Breast epithelium (tissue), 4 donors: Measurements from ENCODE around the gene SRP72. TPM values are rescaled to one million over a fixed set of nuclear protein-coding genes. Genes with fewer than 3 reads are reported as not detected.
"Not testable (repeated sequence)": the region's sequence is repeated elsewhere in the genome, so short reads cannot be mapped to it uniquely, and the experiment has no call there.

Experiments used
- DNase-seq, 2 donors: peaks; one replicate each; pipeline ENCODE4 v3.0.0-alpha.2; 2019; ENCODE audit warnings: low spot score in 2 of 2
- H3K27ac ChIP-seq, 2 donors: fragments of 200-600 bp; sonication (generic) in 1 of 2; one replicate each; pipeline ENCODE4 v1.5.1; 2016 to 2019; ENCODE audit warnings: mild to moderate bottlenecking in 1 of 2
- H3K27me3 ChIP-seq, 2 donors: fragments of 200-600 bp; sonication (generic) in 1 of 2; one replicate each; pipeline versions ENCODE4 v1.5.1 to v1.6.0; 2017 to 2019; ENCODE audit warnings: control low read depth in 1 of 2, mild to moderate bottlenecking in 1 of 2
- H3K36me3 ChIP-seq: fragments of 200-600 bp; one replicate; pipeline ENCODE4 v1.5.1; 2019
- H3K4me1 ChIP-seq, 2 donors: fragments of 200-600 bp; sonication (generic); one replicate each; pipeline ENCODE4 v1.5.1; 2016 to 2019; ENCODE audit warnings: control low read depth in 1 of 2
- H3K4me3 ChIP-seq, 3 donors: fragments of 200-600 bp; sonication (generic); 1 replicate in 2 of 3; 2 replicates in 1 of 3; pipeline ENCODE4 v1.5.1; 2016 to 2019; ENCODE audit warnings: mild to moderate bottlenecking in 3 of 3, moderate library complexity in 2 of 3
- H3K9me3 ChIP-seq, 2 donors: fragments of 200-600 bp; sonication (generic) in 1 of 2; one replicate each; pipeline ENCODE4 v1.5.1; 2016 to 2019; ENCODE audit warnings: control low read depth in 1 of 2
- POLR2A ChIP-seq: fragments of 450-650 bp; IDR thresholded peaks from one replicate; pipeline ENCODE4 v1.6.1; 2016; ENCODE audit warnings: antibody characterized with exemption, mild to moderate bottlenecking, moderate library complexity
- POLR2AphosphoS5 ChIP-seq, 3 donors: sonication (generic); formaldehyde crosslinking; IDR thresholded peaks; one replicate each; pipeline ENCODE4 v1.6.1; 2017; ENCODE audit warnings: antibody characterized with exemption in 3 of 3
- intact Hi-C: fragments of 100-400 bp; cut with DNase I; formaldehyde crosslinking; loops from one replicate; pipeline ENCODE4 v1.15.1; 2023; ENCODE audit warnings: low total_unique reads
- total RNA-seq, 3 donors: library from RNA; depleted of rRNA; stranded (reverse); fragments of >200 nt; gene quantifications; one replicate each; pipeline ENCODE4 v1.1.0, GENCODE V29; 2016
- TF ChIP-seq, protein P1 (sequence below), 3 donors: fragments of 450-650 bp; IDR thresholded peaks; one replicate each; pipeline ENCODE4 v1.5.1; 2016 to 2017; ENCODE audit warnings: antibody characterized with exemption in 3 of 3, mild to moderate bottlenecking in 3 of 3, moderate library complexity in 3 of 3

The SRP72 gene
- total RNA-seq, 3 donors from 2014 or later: 60.6 to 74.8 (median 71.8) TPM

DNA sequence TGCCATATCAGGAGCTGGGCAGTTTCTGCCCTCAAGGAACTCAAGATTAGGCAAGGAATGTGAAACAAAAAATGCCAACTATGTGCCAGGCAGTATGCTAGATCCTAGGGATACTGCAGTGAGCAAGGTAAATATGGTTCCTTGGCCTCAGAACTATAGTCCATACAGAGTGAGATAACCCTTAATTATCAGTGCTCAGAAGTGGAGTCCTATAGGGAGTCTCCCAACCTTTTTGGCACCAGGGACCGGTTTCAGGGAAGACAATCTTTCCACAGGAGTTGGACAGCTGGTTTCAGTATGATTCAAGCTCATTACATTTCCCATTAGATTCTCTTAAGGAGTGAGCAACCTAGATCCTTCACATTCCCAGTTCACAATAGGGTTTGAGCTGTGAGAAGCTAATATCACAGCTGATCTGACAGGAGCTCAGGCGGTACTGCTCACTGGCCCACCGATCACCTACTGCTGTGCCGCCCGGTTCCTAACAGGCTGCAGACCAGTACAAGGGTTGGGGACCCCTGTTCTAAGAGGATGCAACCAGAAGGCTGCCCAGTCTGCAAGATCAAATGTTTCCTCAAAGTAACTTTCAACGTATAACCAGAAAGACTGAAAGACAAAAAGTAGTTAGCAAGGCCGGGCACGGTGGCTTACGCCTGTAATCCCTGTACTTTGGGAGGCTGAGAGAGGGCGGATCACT lies 1.7 kb upstream of the SRP72 start:
- Histone ChIP-seq H3K4me1 (peaks cover 0 to 12% of the 10 kb centered on the region in 2 donors), H3K27ac (no peak overlapping the region), H3K4me3 (peak overlapping the region; percentile 79 to 93 (median 89)), H3K27me3 (no peaks in the 10 kb centered on the region), H3K9me3 (no peaks in the 10 kb centered on the region), H3K36me3 (no peaks in the 10 kb centered on the region)
- TF ChIP-seq POLR2A: no peak
- TF ChIP-seq, protein P1, sequence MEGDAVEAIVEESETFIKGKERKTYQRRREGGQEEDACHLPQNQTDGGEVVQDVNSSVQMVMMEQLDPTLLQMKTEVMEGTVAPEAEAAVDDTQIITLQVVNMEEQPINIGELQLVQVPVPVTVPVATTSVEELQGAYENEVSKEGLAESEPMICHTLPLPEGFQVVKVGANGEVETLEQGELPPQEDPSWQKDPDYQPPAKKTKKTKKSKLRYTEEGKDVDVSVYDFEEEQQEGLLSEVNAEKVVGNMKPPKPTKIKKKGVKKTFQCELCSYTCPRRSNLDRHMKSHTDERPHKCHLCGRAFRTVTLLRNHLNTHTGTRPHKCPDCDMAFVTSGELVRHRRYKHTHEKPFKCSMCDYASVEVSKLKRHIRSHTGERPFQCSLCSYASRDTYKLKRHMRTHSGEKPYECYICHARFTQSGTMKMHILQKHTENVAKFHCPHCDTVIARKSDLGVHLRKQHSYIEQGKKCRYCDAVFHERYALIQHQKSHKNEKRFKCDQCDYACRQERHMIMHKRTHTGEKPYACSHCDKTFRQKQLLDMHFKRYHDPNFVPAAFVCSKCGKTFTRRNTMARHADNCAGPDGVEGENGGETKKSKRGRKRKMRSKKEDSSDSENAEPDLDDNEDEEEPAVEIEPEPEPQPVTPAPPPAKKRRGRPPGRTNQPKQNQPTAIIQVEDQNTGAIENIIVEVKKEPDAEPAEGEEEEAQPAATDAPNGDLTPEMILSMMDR (IDR thresholded peaks at IDR 0.05): no peak
- no peak for TF ChIP-seq POLR2AphosphoS5 (IDR thresholded peaks at IDR 0.05)
- intact Hi-C loops: no loop called here
- no peak for DNase-seq

DNA sequence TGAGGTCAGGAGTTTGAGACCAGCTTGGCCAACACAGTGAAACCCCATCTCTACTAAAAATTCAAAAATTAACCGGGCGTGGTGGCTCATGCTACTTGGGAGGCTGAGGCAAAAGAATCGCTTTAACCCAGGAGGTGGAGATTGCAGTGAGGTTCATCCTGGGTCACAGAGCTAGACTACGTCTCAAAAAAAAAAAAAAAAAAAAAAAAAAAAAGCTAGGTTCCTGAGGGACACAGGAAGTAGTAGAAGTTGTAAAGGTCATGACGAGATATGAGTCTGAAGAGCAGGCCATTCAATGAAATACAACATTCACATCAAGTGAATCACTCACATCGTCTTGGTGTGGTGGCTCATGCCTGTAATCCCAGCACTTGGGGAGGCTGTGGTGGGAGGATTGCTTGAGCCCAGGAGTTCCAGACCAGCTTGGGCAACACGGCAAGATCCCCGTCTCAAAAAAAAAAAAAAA lies 1.1 kb upstream of the SRP72 start:
- peaks cover 0 to 12% of the 10 kb centered on the region in 2 donors for H3K4me1 ChIP-seq
- H3K9me3 ChIP-seq, DNase-seq, H3K36me3 ChIP-seq, intact Hi-C loops, H3K27me3 ChIP-seq: not testable (repeated sequence)
- H3K4me3 ChIP-seq: peak overlapping the region; percentile 79 to 93 (median 89)
- peak overlapping the region; percentile 90 to 97 for H3K27ac ChIP-seq

DNA sequence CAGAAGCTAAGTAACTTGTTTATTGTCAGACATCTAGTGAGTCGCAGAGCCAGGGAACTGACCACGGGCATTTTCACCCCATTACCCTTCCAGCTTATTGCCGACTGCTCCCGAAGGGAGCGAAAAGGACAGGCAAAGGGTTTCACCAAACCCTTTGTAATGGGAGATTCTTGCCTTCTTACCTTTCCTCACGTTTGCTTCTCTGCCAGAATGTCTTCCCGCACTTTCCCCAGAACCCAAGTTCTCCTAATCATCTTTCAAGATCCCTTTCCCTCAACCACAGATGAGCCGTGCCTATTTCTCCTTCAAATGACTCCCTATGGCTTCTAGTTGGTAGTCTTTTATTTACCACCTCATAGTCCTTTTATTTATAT lies 520 bp upstream of the SRP72 start:
- intact Hi-C loops: no loop called here
- no peak for TF ChIP-seq POLR2A
- TF ChIP-seq POLR2AphosphoS5 (IDR thresholded peaks at IDR 0.05): no peak
- TF ChIP-seq, protein P1 (IDR thresholded peaks at IDR 0.05): no peak
- H3K27me3 ChIP-seq: no peaks in the 10 kb centered on the region

DNA sequence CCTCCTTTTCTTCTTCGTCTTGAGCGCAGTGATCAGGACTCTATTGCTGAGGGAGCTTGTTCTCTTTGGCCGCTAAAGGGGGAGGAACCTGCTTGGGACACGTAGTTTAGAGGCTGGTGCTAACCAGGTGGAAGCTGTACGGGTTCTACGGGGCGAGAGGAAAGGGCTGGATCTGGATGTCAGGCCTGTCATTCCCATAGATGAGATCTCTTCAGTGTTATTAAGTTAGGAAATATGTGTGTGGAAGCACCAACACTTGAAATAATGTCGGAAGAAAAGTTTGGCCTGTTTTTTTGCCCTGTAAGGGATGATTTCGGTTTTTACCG lies 643 bp downstream of the SRP72 start:
- H3K27ac ChIP-seq: peak overlapping the region; percentile 90 to 97
- TF ChIP-seq, protein P1 (IDR thresholded peaks at IDR 0.05): no peak
- TF ChIP-seq POLR2AphosphoS5 (IDR thresholded peaks at IDR 0.05) (no peak), POLR2A (no peak)
- H3K9me3 ChIP-seq: no peaks in the 10 kb centered on the region
- H3K4me3 ChIP-seq: peak overlapping the region; percentile 79 to 93 (median 89)
- H3K36me3 ChIP-seq: no peaks in the 10 kb centered on the region
- no peaks in the 10 kb centered on the region for H3K27me3 ChIP-seq
- intact Hi-C loops: no loop called here
- no peak for DNase-seq
- peaks cover 0 to 12% of the 10 kb centered on the region in 2 donors for H3K4me1 ChIP-seq

More for the DNA sequence above, 520 bp upstream of the SRP72 start:
- H3K4me1 ChIP-seq: peaks cover 0 to 12% of the 10 kb centered on the region in 2 donors
- no peak for DNase-seq
- peak overlapping the region; percentile 90 to 97 for H3K27ac ChIP-seq
- H3K9me3 ChIP-seq: no peaks in the 10 kb centered on the region
- H3K36me3 ChIP-seq: no peaks in the 10 kb centered on the region
- H3K4me3 ChIP-seq: peak overlapping the region; percentile 79 to 93 (median 89)

DNA sequence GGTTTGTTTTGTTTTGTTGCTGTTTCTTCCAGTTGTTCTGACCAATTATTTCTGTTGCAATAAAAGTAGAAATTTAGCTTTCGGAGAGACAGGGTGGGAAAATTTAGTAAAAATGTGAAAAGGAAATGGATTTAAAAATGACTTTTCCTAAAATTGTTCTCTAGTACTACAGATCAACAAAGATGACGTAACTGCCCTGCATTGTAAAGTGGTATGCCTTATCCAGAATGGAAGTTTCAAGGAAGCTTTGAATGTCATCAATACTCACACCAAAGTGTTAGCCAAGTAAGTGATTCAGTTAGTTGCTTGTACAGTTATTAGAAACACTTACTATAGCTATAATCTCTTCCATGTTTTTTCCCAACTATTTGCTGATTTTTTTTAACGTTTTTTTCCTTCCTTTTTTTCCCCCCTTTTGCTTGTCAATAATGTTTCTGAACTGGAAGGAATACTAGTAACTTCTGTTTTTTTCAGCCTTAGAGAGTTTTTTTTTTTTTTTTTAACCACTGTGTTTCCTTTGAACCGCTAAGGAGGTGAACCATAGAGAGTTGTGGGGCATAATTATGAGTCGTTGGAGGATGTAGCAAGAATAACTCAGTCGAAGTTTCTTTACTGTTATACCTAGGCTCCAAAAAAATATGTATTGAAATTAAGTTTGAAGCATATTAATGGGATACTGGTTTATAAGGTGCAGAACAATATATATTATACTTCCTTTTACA lies 2.2 kb downstream of the SRP72 start:
- no peak for DNase-seq
- intact Hi-C loops: no loop called here
- Histone ChIP-seq H3K9me3 (no peaks in the 10 kb centered on the region), H3K27me3 (no peaks in the 10 kb centered on the region), H3K4me1 (peaks cover 0 to 8% of the 10 kb centered on the region in 2 donors), H3K27ac (no peak overlapping the region), H3K4me3 (no peak overlapping the region), H3K36me3 (no peaks in the 10 kb centered on the region)
- TF ChIP-seq, protein P1 (IDR thresholded peaks at IDR 0.05): no peak
- TF ChIP-seq POLR2A (no peak), POLR2AphosphoS5 (IDR thresholded peaks at IDR 0.05) (no peak)
